ENCODE measurements around the gene SPTBN5.

SPTBN5 gene

DNA sequence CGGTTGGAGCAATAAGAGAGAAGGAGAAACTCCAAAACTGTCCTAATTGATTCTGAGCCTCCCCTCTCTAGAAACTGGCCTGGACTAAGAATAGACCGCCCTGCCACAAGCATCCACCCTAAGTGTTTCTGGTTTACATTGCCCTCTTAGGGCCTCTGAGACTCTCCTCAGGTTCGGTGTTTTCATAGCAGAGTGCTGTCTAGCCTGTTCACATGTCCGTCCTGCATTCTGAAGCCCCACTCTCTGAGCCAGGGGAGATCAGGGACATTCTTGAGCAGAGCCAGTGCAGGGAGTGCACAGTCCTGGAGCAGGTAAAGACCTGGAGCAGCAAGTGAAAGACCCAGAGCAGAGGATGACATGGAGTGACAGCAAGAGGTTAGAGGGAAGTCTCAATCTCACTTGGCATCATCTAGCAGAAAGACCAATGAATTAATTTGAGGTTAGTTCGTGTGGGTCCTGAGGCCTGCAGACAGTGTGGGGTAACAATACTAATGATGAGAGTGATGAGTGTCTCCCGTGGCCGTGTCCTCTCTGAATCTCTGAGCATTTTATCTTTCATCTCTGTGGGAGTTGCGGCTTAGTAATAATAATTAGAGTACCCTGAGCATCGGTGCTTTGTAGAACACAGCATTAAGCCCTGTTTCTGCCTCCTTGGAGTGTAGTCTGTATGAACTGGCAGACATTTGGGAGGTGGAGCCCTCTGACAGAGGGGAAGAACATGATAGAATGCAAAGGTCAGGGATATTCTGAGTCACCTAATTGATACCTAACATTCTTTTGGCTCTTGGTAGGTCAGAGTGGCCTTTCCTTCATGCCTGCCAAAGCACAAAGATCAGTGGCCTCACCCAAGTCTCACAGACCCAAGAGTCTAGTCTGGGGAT is 95.0 kb downstream of the SPTBN5 start:
- no peak for DNase-seq

Measured in stimulated activated CD4-positive, alpha-beta T cell treated with anti-CD3 and anti-CD28 coated beads, Interleukin-4, amount 100 ng/mL, for 4 hours (primary cell).